HCT116 (cell line): ENCODE data around the gene NLN. TPM values are rescaled to one million over a fixed set of nuclear protein-coding genes. Genes with fewer than 3 reads are reported as not detected.

Source experiments
- ATAC-seq: fragments of 200-7000 bp; cut with Tn5 transposase; 2 replicates; pipeline ENCODE4 v1.9.1; 2020; ENCODE audit warnings: mild to moderate bottlenecking, moderate library complexity
- BruUV-seq: library from RNA; stranded (reverse); fragments of 400-500 nt; replicated peaks from 2 replicates; lab custom pipeline; 2021; lab: Mats Ljungman, UMichigan
- CTCF ChIA-PET: fragments of 300-600 bp; sonication (Branson Sonifier 250); formaldehyde crosslinking; loops from one replicate; lab custom pipeline; 2021; ENCODE audit warnings: antibody characterized with exemption; lab: Charles Lee
- POLR2A ChIA-PET: fragments of 300-600, 350-600 bp; sonication (Branson Sonifier 250); formaldehyde crosslinking; loops from one replicate; lab custom pipeline; 2021; ENCODE audit warnings: antibody characterized with exemption; lab: Charles Lee
- RAD21 ChIA-PET, 2 experiments: fragments of 300-600 bp; sonication (Branson Sonifier 250); formaldehyde crosslinking; loops; one replicate each; lab custom pipeline; 2023; ENCODE audit warnings: low total read pairs in 2 of 2; ENCODE audit not compliant: uncharacterized antibody in 2 of 2, unreplicated experiment in 2 of 2, low non-redundant PET in 1 of 2; lab: Charles Lee
- DNase-seq: peaks from one replicate; pipeline ENCODE4 v3.0.0-alpha.2; 2010; ENCODE audit warnings: low read depth, low spot score
- H2AFZ ChIP-seq: fragments of 200-600 bp; shearing (Covaris generic), sonication (generic); 2 replicates; pipeline ENCODE4 v1.6.1; 2017; ENCODE audit warnings: low read depth, mixed run types, mixed read lengths, antibody characterized with exemption, low read length; ENCODE audit not compliant: poor library complexity, severe bottlenecking
- H3K27ac ChIP-seq: 2 replicates; pipeline ENCODE4 v1.5.1; 2012; ENCODE audit warnings: low read depth, low read length
- H3K27me3 ChIP-seq: fragments of 200-600 bp; sonication (generic); 2 replicates; pipeline ENCODE4 v1.6.1; 2016; ENCODE audit warnings: mixed run types, low read length, mixed read lengths; ENCODE audit not compliant: insufficient read depth
- H3K36me3 ChIP-seq, 2 experiments: fragments of 200-500 bp in 1 of 2; fragments of 200-600 bp in 1 of 2; sonication (Bioruptor generic) in 1 of 2; sonication (generic) in 1 of 2; 2 replicates each; pipeline versions ENCODE4 v1.5.1 to v1.6.1; 2014 to 2016; ENCODE audit warnings: low read length in 2 of 2, inconsistent platforms in 1 of 2, mixed read lengths in 1 of 2, mixed run types in 1 of 2; ENCODE audit not compliant: insufficient read depth in 2 of 2, control insufficient read depth in 1 of 2
- H3K4me1 ChIP-seq, 2 experiments: fragments of 200-600 bp in 1 of 2; sonication (generic) in 1 of 2; 2 replicates each; pipeline versions ENCODE4 v1.5.1 to v1.6.1; 2012 to 2017; ENCODE audit warnings: low read length in 2 of 2, inconsistent platforms in 1 of 2, mild to moderate bottlenecking in 1 of 2, mixed read lengths in 1 of 2, mixed run types in 1 of 2, moderate library complexity in 1 of 2; ENCODE audit not compliant: insufficient read depth in 2 of 2, control insufficient read depth in 1 of 2
- H3K4me2 ChIP-seq: fragments of 200-600 bp; sonication (generic); 2 replicates; pipeline ENCODE4 v1.6.1; 2017; ENCODE audit warnings: mixed run types, low read length, mixed read lengths
- H3K4me3 ChIP-seq, 2 experiments: fragments of 200-600 bp in 1 of 2; sonication (generic) in 1 of 2; replicated peaks in 1 of 2; 2 replicates each; pipeline ENCODE4 v1.5.1; 2011 to 2016; ENCODE audit warnings: low read length in 2 of 2, control low read depth in 1 of 2, low read depth in 1 of 2, mild to moderate bottlenecking in 1 of 2, mixed read lengths in 1 of 2, mixed run types in 1 of 2
- H3K79me2 ChIP-seq: fragments of 200-600 bp; sonication (generic); 2 replicates; pipeline ENCODE4 v1.6.1; 2017; ENCODE audit warnings: mild to moderate bottlenecking, mixed run types, low read length, moderate library complexity, mixed read lengths; ENCODE audit not compliant: insufficient read depth
- H3K9ac ChIP-seq: fragments of 200-600 bp; sonication (generic); 2 replicates; pipeline ENCODE4 v1.6.1; 2016; ENCODE audit warnings: low read length, mixed read lengths
- H3K9me2 ChIP-seq: fragments of 200-600 bp; sonication (generic), shearing (Covaris generic); 2 replicates; pipeline ENCODE4 v1.6.1; 2017; ENCODE audit warnings: mixed run types, mild to moderate bottlenecking, moderate library complexity; ENCODE audit not compliant: insufficient read depth
- H3K9me3 ChIP-seq, 2 experiments: fragments of 200-500 bp in 1 of 2; fragments of 200-600 bp in 1 of 2; sonication (Bioruptor generic) in 1 of 2; sonication (generic) in 1 of 2; 2 replicates each; pipeline ENCODE4 v1.6.1; 2014 to 2017; ENCODE audit warnings: low read length in 2 of 2, mixed read lengths in 2 of 2, inconsistent platforms in 1 of 2, low read depth in 1 of 2, mild to moderate bottlenecking in 1 of 2, mixed run types in 1 of 2, moderate library complexity in 1 of 2; ENCODE audit not compliant: control insufficient read depth in 1 of 2, insufficient read depth in 1 of 2
- H4K20me1 ChIP-seq: fragments of 200-600 bp; sonication (generic), shearing (Covaris generic); 2 replicates; pipeline ENCODE4 v1.6.1; 2017; ENCODE audit warnings: mixed run types, mild to moderate bottlenecking, moderate library complexity; ENCODE audit not compliant: insufficient read depth
- CBX3 ChIP-seq: IDR thresholded peaks from 2 replicates; pipeline ENCODE4 v1.6.1; 2012; ENCODE audit warnings: low read depth
- CEBPB ChIP-seq: IDR thresholded peaks from 2 replicates; pipeline ENCODE4 v1.6.1; 2012; ENCODE audit warnings: low read depth
- ELF1 ChIP-seq: IDR thresholded peaks from 2 replicates; pipeline ENCODE4 v1.6.1; 2012; ENCODE audit warnings: low read depth, borderline replicate concordance
- EZH2 ChIP-seq: fragments of 200-600 bp; sonication (generic); IDR thresholded peaks from 2 replicates; pipeline ENCODE4 v1.6.1; 2017; ENCODE audit warnings: antibody characterized with exemption, mixed run types
- EZH2phosphoT487 ChIP-seq: fragments of 200-600 bp; IDR thresholded peaks from 2 replicates; pipeline ENCODE4 v1.6.1; 2018; ENCODE audit warnings: antibody characterized with exemption, borderline replicate concordance
- POLR2AphosphoS5 ChIP-seq: IDR thresholded peaks from 2 replicates; pipeline ENCODE4 v1.6.1; 2011; ENCODE audit warnings: mild to moderate bottlenecking, low read depth, low read length, moderate library complexity
- SP1 ChIP-seq: IDR thresholded peaks from 2 replicates; pipeline ENCODE4 v1.6.1; 2012; ENCODE audit warnings: low read depth
- TCF7L2 ChIP-seq: IDR thresholded peaks from 2 replicates; pipeline ENCODE4 v1.7.0; 2011; ENCODE audit warnings: borderline replicate concordance, inconsistent platforms; ENCODE audit not compliant: insufficient read depth, insufficient read length; ENCODE audit errors: extremely low read depth
- YY1 ChIP-seq: IDR thresholded peaks from 2 replicates; pipeline ENCODE4 v1.6.1; 2011; ENCODE audit warnings: low read length, low read depth, moderate library complexity, mild to moderate bottlenecking; ENCODE audit not compliant: insufficient replicate concordance; ENCODE audit errors: extremely low read depth
- ZNF274 ChIP-seq: fragments of 200-500 bp; sonication (Bioruptor generic); IDR thresholded peaks from 2 replicates; pipeline ENCODE4 v1.6.1; 2014; ENCODE audit warnings: mild to moderate bottlenecking, low read depth, low read length, inconsistent platforms
- intact Hi-C: fragments of 100-400 bp; cut with micrococcal nuclease; formaldehyde crosslinking; loops from 2 replicates; pipeline ENCODE4 v1.10.0; 2022
- total RNA-seq: library from RNA; stranded (reverse); gene quantifications from one replicate; pipeline ENCODE4 v1.2.1, GENCODE V29; 2021; ENCODE audit not compliant: unreplicated experiment
- TF ChIP-seq, protein P1 (sequence below): IDR thresholded peaks from 2 replicates; pipeline ENCODE4 v1.6.1; 2012; ENCODE audit warnings: low read depth
- TF ChIP-seq, protein P2 (sequence below): IDR thresholded peaks from 2 replicates; pipeline ENCODE4 v1.6.1; 2012
- TF ChIP-seq, protein P3 (sequence below), 3 experiments: fragments of 200-600 bp in 1 of 3; sonication (generic) in 1 of 3; IDR thresholded peaks in 2 of 3; conservative IDR thresholded peaks in 1 of 3; 2 replicates each; pipeline ENCODE4 v1.5.1; 2012 to 2017; ENCODE audit warnings: low read depth in 2 of 3, low read length in 2 of 3, antibody characterized with exemption in 1 of 3, borderline replicate concordance in 1 of 3, control low read depth in 1 of 3, mild to moderate bottlenecking in 1 of 3, mixed read lengths in 1 of 3, mixed run types in 1 of 3, moderate library complexity in 1 of 3; ENCODE audit not compliant: insufficient read depth in 1 of 3

NLN gene
- total RNA-seq, 1 experiment from 2014 or later, result 67.6 TPM

GRCh38 chr5:65830856-65831255 lies 108.9 kb downstream of the NLN start:
- Histone ChIP-seq H3K27me3 (no peaks in the 10 kb centered on the region), H4K20me1 (no peaks in the 10 kb centered on the region), H3K79me2 (no peaks in the 10 kb centered on the region), H3K9me2 (no peaks in the 10 kb centered on the region), H3K4me3 (no peak overlapping the region), H3K4me1 (no peaks in the 10 kb centered on the region), H3K9me3 (no peaks in the 10 kb centered on the region), H3K4me2 (no peak overlapping the region), H3K9ac (no peak overlapping the region), H3K27ac (no peak overlapping the region), H2AFZ (no peak overlapping the region), H3K36me3 (no peaks in the 10 kb centered on the region)
- CTCF ChIA-PET, result no interaction called here
- BruUV-seq, result no TSS peak
- no peak for ATAC-seq
- RAD21 ChIA-PET, result no interaction called here
- TF ChIP-seq CEBPB, result no peak
- no peak for TF ChIP-seq POLR2AphosphoS5
- TF ChIP-seq YY1, result no peak
- no peak for TF ChIP-seq SP1
- no peak for TF ChIP-seq EZH2phosphoT487
- TF ChIP-seq, protein P1, sequence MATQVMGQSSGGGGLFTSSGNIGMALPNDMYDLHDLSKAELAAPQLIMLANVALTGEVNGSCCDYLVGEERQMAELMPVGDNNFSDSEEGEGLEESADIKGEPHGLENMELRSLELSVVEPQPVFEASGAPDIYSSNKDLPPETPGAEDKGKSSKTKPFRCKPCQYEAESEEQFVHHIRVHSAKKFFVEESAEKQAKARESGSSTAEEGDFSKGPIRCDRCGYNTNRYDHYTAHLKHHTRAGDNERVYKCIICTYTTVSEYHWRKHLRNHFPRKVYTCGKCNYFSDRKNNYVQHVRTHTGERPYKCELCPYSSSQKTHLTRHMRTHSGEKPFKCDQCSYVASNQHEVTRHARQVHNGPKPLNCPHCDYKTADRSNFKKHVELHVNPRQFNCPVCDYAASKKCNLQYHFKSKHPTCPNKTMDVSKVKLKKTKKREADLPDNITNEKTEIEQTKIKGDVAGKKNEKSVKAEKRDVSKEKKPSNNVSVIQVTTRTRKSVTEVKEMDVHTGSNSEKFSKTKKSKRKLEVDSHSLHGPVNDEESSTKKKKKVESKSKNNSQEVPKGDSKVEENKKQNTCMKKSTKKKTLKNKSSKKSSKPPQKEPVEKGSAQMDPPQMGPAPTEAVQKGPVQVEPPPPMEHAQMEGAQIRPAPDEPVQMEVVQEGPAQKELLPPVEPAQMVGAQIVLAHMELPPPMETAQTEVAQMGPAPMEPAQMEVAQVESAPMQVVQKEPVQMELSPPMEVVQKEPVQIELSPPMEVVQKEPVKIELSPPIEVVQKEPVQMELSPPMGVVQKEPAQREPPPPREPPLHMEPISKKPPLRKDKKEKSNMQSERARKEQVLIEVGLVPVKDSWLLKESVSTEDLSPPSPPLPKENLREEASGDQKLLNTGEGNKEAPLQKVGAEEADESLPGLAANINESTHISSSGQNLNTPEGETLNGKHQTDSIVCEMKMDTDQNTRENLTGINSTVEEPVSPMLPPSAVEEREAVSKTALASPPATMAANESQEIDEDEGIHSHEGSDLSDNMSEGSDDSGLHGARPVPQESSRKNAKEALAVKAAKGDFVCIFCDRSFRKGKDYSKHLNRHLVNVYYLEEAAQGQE, result no peak
- TF ChIP-seq CBX3, result no peak
- no peak for TF ChIP-seq ZNF274
- no peak for TF ChIP-seq ELF1
- TF ChIP-seq, protein P2, sequence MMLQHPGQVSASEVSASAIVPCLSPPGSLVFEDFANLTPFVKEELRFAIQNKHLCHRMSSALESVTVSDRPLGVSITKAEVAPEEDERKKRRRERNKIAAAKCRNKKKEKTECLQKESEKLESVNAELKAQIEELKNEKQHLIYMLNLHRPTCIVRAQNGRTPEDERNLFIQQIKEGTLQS, result no peak
- TF ChIP-seq TCF7L2, result no peak
- TF ChIP-seq EZH2, result no peak
- TF ChIP-seq, protein P3, sequence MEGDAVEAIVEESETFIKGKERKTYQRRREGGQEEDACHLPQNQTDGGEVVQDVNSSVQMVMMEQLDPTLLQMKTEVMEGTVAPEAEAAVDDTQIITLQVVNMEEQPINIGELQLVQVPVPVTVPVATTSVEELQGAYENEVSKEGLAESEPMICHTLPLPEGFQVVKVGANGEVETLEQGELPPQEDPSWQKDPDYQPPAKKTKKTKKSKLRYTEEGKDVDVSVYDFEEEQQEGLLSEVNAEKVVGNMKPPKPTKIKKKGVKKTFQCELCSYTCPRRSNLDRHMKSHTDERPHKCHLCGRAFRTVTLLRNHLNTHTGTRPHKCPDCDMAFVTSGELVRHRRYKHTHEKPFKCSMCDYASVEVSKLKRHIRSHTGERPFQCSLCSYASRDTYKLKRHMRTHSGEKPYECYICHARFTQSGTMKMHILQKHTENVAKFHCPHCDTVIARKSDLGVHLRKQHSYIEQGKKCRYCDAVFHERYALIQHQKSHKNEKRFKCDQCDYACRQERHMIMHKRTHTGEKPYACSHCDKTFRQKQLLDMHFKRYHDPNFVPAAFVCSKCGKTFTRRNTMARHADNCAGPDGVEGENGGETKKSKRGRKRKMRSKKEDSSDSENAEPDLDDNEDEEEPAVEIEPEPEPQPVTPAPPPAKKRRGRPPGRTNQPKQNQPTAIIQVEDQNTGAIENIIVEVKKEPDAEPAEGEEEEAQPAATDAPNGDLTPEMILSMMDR (IDR thresholded peaks at IDR 0.05 in 2 of 3, conservative IDR thresholded peaks at IDR 0.05 in 1 of 3; ENCODE audit: borderline replicate concordance in 1 of 3, insufficient read depth in 1 of 3, low read depth in 2 of 3, low read length in 2 of 3), result no peak
- DNase-seq, result no peak
- intact Hi-C loops, result no loop called here
- POLR2A ChIA-PET, result no interaction called here
